K562 (cell line): ENCODE data around the gene REEP2. TPM values are rescaled to one million over a fixed set of nuclear protein-coding genes. Genes with fewer than 3 reads are reported as not detected.

Experiments used
- CBFA2T2 ChIP-seq: fragments of 450-650 bp; conservative IDR thresholded peaks from 2 replicates; pipeline ENCODE4 v1.6.1; 2017; ENCODE audit warnings: mild to moderate bottlenecking
- FOXA3 ChIP-seq, 2 experiments: fragments of 450-650 bp in 1 of 2; sonication (generic) in 1 of 2; formaldehyde crosslinking; IDR thresholded peaks in 1 of 2; conservative IDR thresholded peaks in 1 of 2; 2 replicates each; pipeline versions ENCODE4 v1.4.0 to v1.8.0; 2020 to 2022; ENCODE audit warnings: mild to moderate bottlenecking in 2 of 2, missing genetic modification reagents in 1 of 2
- HDAC6 ChIP-seq: IDR thresholded peaks from 2 replicates; pipeline ENCODE4 v1.6.1; 2012; ENCODE audit warnings: low read depth, mild to moderate bottlenecking, control low read depth, inconsistent platforms, low read length, moderate library complexity
- ILF3 ChIP-seq: fragments of 450-650 bp; IDR thresholded peaks from 2 replicates; pipeline ENCODE4 v1.6.1; 2018; ENCODE audit warnings: antibody characterized with exemption, mild to moderate bottlenecking, moderate library complexity, borderline replicate concordance
- KAT7 ChIP-seq: sonication (generic); formaldehyde crosslinking; IDR thresholded peaks from 2 replicates; pipeline ENCODE4 v1.8.0; 2022; ENCODE audit warnings: missing genetic modification reagents, mild to moderate bottlenecking, borderline replicate concordance
- NFYB ChIP-seq: IDR thresholded peaks from 2 replicates; pipeline ENCODE4 v1.6.1; 2011; ENCODE audit warnings: mild to moderate bottlenecking, moderate library complexity; ENCODE audit not compliant: insufficient read length; ENCODE audit errors: extremely low read depth
- POLR2AphosphoS5 ChIP-seq: IDR thresholded peaks from 2 replicates; pipeline ENCODE4 v1.6.1; 2011; ENCODE audit warnings: mild to moderate bottlenecking, low read depth, low read length, moderate library complexity; ENCODE audit not compliant: control insufficient read depth, insufficient read depth
- PTBP1 ChIP-seq: fragments of 200-400 bp; formaldehyde crosslinking; IDR thresholded peaks from 2 replicates; pipeline ENCODE4 v1.6.1; 2017; ENCODE audit warnings: low read depth, low read length
- RUNX1 ChIP-seq: sonication (generic); IDR thresholded peaks from 2 replicates; pipeline ENCODE4 v1.6.1; 2016; ENCODE audit warnings: antibody characterized with exemption, low read depth
- SIRT6 ChIP-seq: IDR thresholded peaks from one replicate; pipeline ENCODE4 v1.6.1; 2012; ENCODE audit warnings: low read depth, mild to moderate bottlenecking, control low read depth, inconsistent platforms, low read length, moderate library complexity
- SRF ChIP-seq, 2 experiments: fragments of 250-450, 450-650 bp in 1 of 2; sonication (Bioruptor Pico) in 1 of 2; sonication (generic) in 1 of 2; formaldehyde crosslinking; IDR thresholded peaks; 2 replicates each; pipeline versions ENCODE4 v1.5.0 to v1.5.1; 2020 to 2022; ENCODE audit warnings: mild to moderate bottlenecking in 1 of 2, missing genetic modification reagents in 1 of 2
- TOE1 ChIP-seq, 2 experiments: fragments of 450-650 bp in 1 of 2; sonication (generic) in 1 of 2; formaldehyde crosslinking in 1 of 2; IDR thresholded peaks; 2 replicates each; pipeline versions ENCODE4 v1.7.1 to v1.8.0; 2016 to 2022; ENCODE audit warnings: borderline replicate concordance in 2 of 2, mild to moderate bottlenecking in 2 of 2, antibody characterized with exemption in 1 of 2, inconsistent platforms in 1 of 2, low read depth in 1 of 2, missing genetic modification reagents in 1 of 2, moderate library complexity in 1 of 2
- YY1 ChIP-seq, 3 experiments: IDR thresholded peaks; 2 replicates each; pipeline ENCODE4 v1.6.1; 2011; ENCODE audit warnings: low read length in 2 of 3, mild to moderate bottlenecking in 2 of 3, moderate library complexity in 2 of 3, borderline replicate concordance in 1 of 3, control low read depth in 1 of 3, low read depth in 1 of 3; ENCODE audit not compliant: insufficient read depth in 3 of 3, insufficient replicate concordance in 2 of 3, control insufficient read depth in 1 of 3, insufficient read length in 1 of 3; ENCODE audit errors: extremely low read depth in 1 of 3
- ZNF282 ChIP-seq: sonication (generic); formaldehyde crosslinking; IDR thresholded peaks from 2 replicates; pipeline ENCODE4 v1.8.1; 2023; ENCODE audit warnings: missing genetic modification reagents
- ZNF444 ChIP-seq: fragments of 250-450 bp; sonication (Bioruptor Pico); IDR thresholded peaks from 2 replicates; pipeline ENCODE4 v1.4.0; 2020; ENCODE audit warnings: mild to moderate bottlenecking, moderate library complexity
- ZNF449 ChIP-seq: fragments of 250-450 bp; sonication (Bioruptor Pico); IDR thresholded peaks from 2 replicates; pipeline ENCODE4 v1.8.0; 2022; ENCODE audit warnings: moderate library complexity, mild to moderate bottlenecking, inconsistent platforms
- ZSCAN29 ChIP-seq: fragments of 450-650 bp; IDR thresholded peaks from 2 replicates; pipeline ENCODE4 v1.6.1; 2017
- polyA plus RNA-seq, 8 experiments: library from polyadenylated mRNA; depleted of rRNA in 4 of 8; stranded (reverse) in 5 of 8; unstranded in 3 of 8; fragments of >200 nt; fragmentation: Nextera tagmentation in 2 of 8; fragmentation: Illumina TruSeq in 1 of 8; extraction: Ambion mirVana in 2 of 8; extraction: Trizol in 1 of 8; gene quantifications; 2 replicates each; pipeline versions ENCODE4 v1.2.1 to v1.2.3, GENCODE V29; 2011 to 2014; ENCODE audit warnings: inconsistent platforms in 1 of 8, missing spikeins in 1 of 8
- total RNA-seq, 7 experiments: library from RNA; depleted of rRNA in 6 of 7; stranded (reverse); fragments of >200 nt in 6 of 7; fragmentation: Illumina TruSeq in 2 of 7; extraction: Trizol in 2 of 7; gene quantifications; 2 replicates each; pipeline versions ENCODE4 v1.2.1 to v1.2.3, GENCODE V29; 2011 to 2021; ENCODE audit warnings: low replicate concordance in 1 of 7
- TF ChIP-seq, protein P1 (sequence below): sonication (generic); formaldehyde crosslinking; IDR thresholded peaks from 2 replicates; pipeline ENCODE4 v1.8.0; 2022; ENCODE audit warnings: mild to moderate bottlenecking, missing genetic modification reagents
- TF ChIP-seq, protein P2 (sequence below): fragments of 450-650 bp; IDR thresholded peaks from 2 replicates; pipeline ENCODE4 v1.6.1; 2016; ENCODE audit warnings: mild to moderate bottlenecking

Gene REEP2
- total and polyA plus RNA-seq, 9 of the 15 experiments (the other 6 are each of a cell fraction or from before 2014, with no cell fraction given) = 0.03 to 1.1 (median 0.12) TPM; not detected in 1

GRCh38 chr5:138469540-138470321 lies 30.9 kb downstream of the REEP2 start (continued):
- TF ChIP-seq SRF (CRISPR knock-in tag; IDR thresholded peaks at IDR 0.05) = 0 out of 4 replicates have a peak, but pooled peaks of 1 of the 2 experiments have one; percentile 40
- TF ChIP-seq POLR2AphosphoS5 = peak; percentile 85
- peak in 1 of 2 experiments; percentile 71; a peak in 1 of 4 replicates for TF ChIP-seq FOXA3 (CRISPR knock-in tag; conservative IDR thresholded peaks at IDR 0.05 in 1 of 2, IDR thresholded peaks at IDR 0.05 in 1 of 2)
- peak; percentile 98 for TF ChIP-seq ILF3
- TF ChIP-seq ZNF444 (CRISPR knock-in tag) = no peak; the same call in 1 of the 2 replicates
- TF ChIP-seq, protein P1, sequence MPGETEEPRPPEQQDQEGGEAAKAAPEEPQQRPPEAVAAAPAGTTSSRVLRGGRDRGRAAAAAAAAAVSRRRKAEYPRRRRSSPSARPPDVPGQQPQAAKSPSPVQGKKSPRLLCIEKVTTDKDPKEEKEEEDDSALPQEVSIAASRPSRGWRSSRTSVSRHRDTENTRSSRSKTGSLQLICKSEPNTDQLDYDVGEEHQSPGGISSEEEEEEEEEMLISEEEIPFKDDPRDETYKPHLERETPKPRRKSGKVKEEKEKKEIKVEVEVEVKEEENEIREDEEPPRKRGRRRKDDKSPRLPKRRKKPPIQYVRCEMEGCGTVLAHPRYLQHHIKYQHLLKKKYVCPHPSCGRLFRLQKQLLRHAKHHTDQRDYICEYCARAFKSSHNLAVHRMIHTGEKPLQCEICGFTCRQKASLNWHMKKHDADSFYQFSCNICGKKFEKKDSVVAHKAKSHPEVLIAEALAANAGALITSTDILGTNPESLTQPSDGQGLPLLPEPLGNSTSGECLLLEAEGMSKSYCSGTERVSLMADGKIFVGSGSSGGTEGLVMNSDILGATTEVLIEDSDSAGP = 0 out of 2 replicates have a peak, but pooled peaks have one; percentile 14
- peak; percentile 80 for TF ChIP-seq RUNX1
- 0 out of 2 replicates have a peak, but pooled peaks have one; percentile 44 for TF ChIP-seq TOE1 (IDR thresholded peaks at IDR 0.05; ENCODE audit: borderline replicate concordance)
- no peak for TF ChIP-seq TOE1 (CRISPR knock-in tag; IDR thresholded peaks at IDR 0.05; ENCODE audit: borderline replicate concordance, low read depth)
- peak; percentile 98 for TF ChIP-seq PTBP1
- 0 out of 2 replicates have a peak, but pooled peaks have one; percentile 5 for TF ChIP-seq CBFA2T2
- TF ChIP-seq ZSCAN29 = peak; percentile 71; the same call in 1 of the 2 replicates
- TF ChIP-seq YY1 (IDR thresholded peaks at IDR 0.05; ENCODE audit: borderline replicate concordance in 1 of 3, control insufficient read depth in 1 of 3, extremely low read depth in 1 of 3, insufficient read depth in 3 of 3, insufficient read length in 1 of 3, insufficient replicate concordance in 2 of 3, low read depth in 1 of 3, low read length in 2 of 3) = peak in 2 of 3 experiments; percentile 3 to 10
- TF ChIP-seq, protein P2, sequence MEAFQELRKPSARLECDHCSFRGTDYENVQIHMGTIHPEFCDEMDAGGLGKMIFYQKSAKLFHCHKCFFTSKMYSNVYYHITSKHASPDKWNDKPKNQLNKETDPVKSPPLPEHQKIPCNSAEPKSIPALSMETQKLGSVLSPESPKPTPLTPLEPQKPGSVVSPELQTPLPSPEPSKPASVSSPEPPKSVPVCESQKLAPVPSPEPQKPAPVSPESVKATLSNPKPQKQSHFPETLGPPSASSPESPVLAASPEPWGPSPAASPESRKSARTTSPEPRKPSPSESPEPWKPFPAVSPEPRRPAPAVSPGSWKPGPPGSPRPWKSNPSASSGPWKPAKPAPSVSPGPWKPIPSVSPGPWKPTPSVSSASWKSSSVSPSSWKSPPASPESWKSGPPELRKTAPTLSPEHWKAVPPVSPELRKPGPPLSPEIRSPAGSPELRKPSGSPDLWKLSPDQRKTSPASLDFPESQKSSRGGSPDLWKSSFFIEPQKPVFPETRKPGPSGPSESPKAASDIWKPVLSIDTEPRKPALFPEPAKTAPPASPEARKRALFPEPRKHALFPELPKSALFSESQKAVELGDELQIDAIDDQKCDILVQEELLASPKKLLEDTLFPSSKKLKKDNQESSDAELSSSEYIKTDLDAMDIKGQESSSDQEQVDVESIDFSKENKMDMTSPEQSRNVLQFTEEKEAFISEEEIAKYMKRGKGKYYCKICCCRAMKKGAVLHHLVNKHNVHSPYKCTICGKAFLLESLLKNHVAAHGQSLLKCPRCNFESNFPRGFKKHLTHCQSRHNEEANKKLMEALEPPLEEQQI = no peak
- peak; percentile 96 for TF ChIP-seq SIRT6
- 0 out of 2 replicates have a peak, but pooled peaks have one; percentile 2 for TF ChIP-seq ZNF282
- no peak for TF ChIP-seq NFYB
- no peak for TF ChIP-seq ZNF449 (CRISPR knock-in tag)
- TF ChIP-seq KAT7 (CRISPR knock-in tag) = no peak
- peak; percentile 85; the same call in 1 of the 2 replicates for TF ChIP-seq HDAC6
